ENCODE results near the gene CELF2. TPM values are rescaled to one million over a fixed set of nuclear protein-coding genes. Genes with fewer than 3 reads are reported as not detected.

The CELF2 gene
- polyA plus RNA-seq, 1 donor from 2014 or later, result 55.5 TPM

- H3K9me2 ChIP-seq (ENCODE audit: insufficient read depth, low read length), result no peaks in the 10 kb centered on the region
- no peak for TF ChIP-seq EZH2 (IDR thresholded peaks at IDR 0.05; ENCODE audit: borderline replicate concordance, insufficient read depth, low read length, poor library complexity, severe bottlenecking)
- TF ChIP-seq SMC3 (conservative IDR thresholded peaks at IDR 0.05; ENCODE audit: poor library complexity), result no peak
- TF ChIP-seq TAF1 (IDR thresholded peaks at IDR 0.05; ENCODE audit: low read depth), result no peak
- TF ChIP-seq RAD21 (conservative IDR thresholded peaks at IDR 0.05), result no peak
- TF ChIP-seq MXI1 (conservative IDR thresholded peaks at IDR 0.05; ENCODE audit: poor library complexity, severe bottlenecking), result no peak
- TF ChIP-seq POLR2AphosphoS5 (IDR thresholded peaks at IDR 0.05), result no peak
- TF ChIP-seq REST (IDR thresholded peaks at IDR 0.05; ENCODE audit: borderline replicate concordance), result no peak
- TF ChIP-seq CTCF (IDR thresholded peaks at IDR 0.05; ENCODE audit: poor library complexity, severe bottlenecking), result no peak
- no peak for TF ChIP-seq EP300 (conservative IDR thresholded peaks at IDR 0.05; ENCODE audit: poor library complexity, severe bottlenecking)
- no peak overlapping the region for H3K4me3 ChIP-seq (ENCODE audit: low read length)
- H3K27ac ChIP-seq (ENCODE audit: low read length), result no peak overlapping the region
- no peaks in the 10 kb centered on the region for H3K9me3 ChIP-seq (ENCODE audit: low read length)
- no peaks in the 10 kb centered on the region for H4K20me1 ChIP-seq (ENCODE audit: insufficient read depth)
- no peak overlapping the region for H3K9ac ChIP-seq (ENCODE audit: low read length)
- H2AFZ ChIP-seq (ENCODE audit: low read depth, low read length), result no peak overlapping the region
- H3K27me3 ChIP-seq (ENCODE audit: insufficient read depth, low read depth, low read length), result no peaks in the 10 kb centered on the region
- no peaks in the 10 kb centered on the region for H3K36me3 ChIP-seq (ENCODE audit: insufficient read depth, low read length)
- H3K79me2 ChIP-seq (replicated peaks; ENCODE audit: insufficient read depth, low read length), result peaks cover 11% of the 10 kb centered on the region
- H3K4me2 ChIP-seq (ENCODE audit: low read length), result no peak overlapping the region
- no peaks in the 10 kb centered on the region for H3F3A ChIP-seq (ENCODE audit: insufficient read depth, low read length, poor library complexity, severe bottlenecking)
These were observed 227.4 kb downstream of the CELF2 start for GRCh38 chr10:11245095-11245479.

GRCh38 chr10:11245510-11245909 is 227.8 kb downstream of the CELF2 start:
- Histone ChIP-seq H2AFZ (ENCODE audit: low read depth, low read length) (no peak overlapping the region), H3K9me2 (ENCODE audit: insufficient read depth, low read length) (no peaks in the 10 kb centered on the region), H3F3A (ENCODE audit: insufficient read depth, low read length, poor library complexity, severe bottlenecking) (no peaks in the 10 kb centered on the region), H3K36me3 (ENCODE audit: insufficient read depth, low read length) (no peaks in the 10 kb centered on the region), H3K4me2 (ENCODE audit: low read length) (no peak overlapping the region), H3K9me3 (ENCODE audit: low read length) (no peaks in the 10 kb centered on the region), H4K20me1 (ENCODE audit: insufficient read depth) (no peaks in the 10 kb centered on the region), H3K27me3 (ENCODE audit: insufficient read depth, low read depth, low read length) (no peaks in the 10 kb centered on the region), H3K79me2 (replicated peaks; ENCODE audit: insufficient read depth, low read length) (peaks cover 11% of the 10 kb centered on the region), H3K4me3 (ENCODE audit: low read length) (no peak overlapping the region), H3K9ac (ENCODE audit: low read length) (no peak overlapping the region), H3K27ac (ENCODE audit: low read length) (no peak overlapping the region)
- TF ChIP-seq EP300 (conservative IDR thresholded peaks at IDR 0.05; ENCODE audit: poor library complexity, severe bottlenecking), result no peak
- TF ChIP-seq RAD21 (conservative IDR thresholded peaks at IDR 0.05), result no peak
- TF ChIP-seq REST (IDR thresholded peaks at IDR 0.05; ENCODE audit: borderline replicate concordance), result no peak
- no peak for TF ChIP-seq TAF1 (IDR thresholded peaks at IDR 0.05; ENCODE audit: low read depth)
- TF ChIP-seq EZH2 (IDR thresholded peaks at IDR 0.05; ENCODE audit: borderline replicate concordance, insufficient read depth, low read length, poor library complexity, severe bottlenecking), result no peak
- TF ChIP-seq SMC3 (conservative IDR thresholded peaks at IDR 0.05; ENCODE audit: poor library complexity), result no peak
- TF ChIP-seq POLR2AphosphoS5 (IDR thresholded peaks at IDR 0.05), result no peak
- no peak for TF ChIP-seq MXI1 (conservative IDR thresholded peaks at IDR 0.05; ENCODE audit: poor library complexity, severe bottlenecking)
- TF ChIP-seq CTCF (IDR thresholded peaks at IDR 0.05; ENCODE audit: poor library complexity, severe bottlenecking), result no peak
